ENCODE measurements around the gene NFXL1.

Gene NFXL1

GRCh38 chr4:47914220-47914925 lies at the start of gene NFXL1:
Gene NFXL1 (minus strand): TSS chr4:47914583. CDS start chr4:47914203, 380 bp downstream.
- H2AFZ ChIP-seq (ENCODE audit: low read length, unreplicated experiment), result peak within 1 kb of the TSS; percentile 99
- peaks cover 38% of the 10 kb centered on the region for H3K79me2 ChIP-seq (ENCODE audit: control insufficient read depth, insufficient read depth, low read length, unreplicated experiment)
- peak within 1 kb of the TSS; percentile 90 for H3K4me3 ChIP-seq (ENCODE audit: low read depth, low read length)
- peaks cover 15% of the 10 kb centered on the region for H3K36me3 ChIP-seq (ENCODE audit: insufficient read depth, low read length)
- H3K4me1 ChIP-seq (ENCODE audit: control insufficient read depth, insufficient read depth, low read length, unreplicated experiment), result peaks cover 25% of the 10 kb centered on the region
- H3K27ac ChIP-seq (ENCODE audit: low read depth, low read length), result peak within 1 kb of the TSS; percentile 35
- no peaks in the 10 kb centered on the region for H3K27me3 ChIP-seq (ENCODE audit: insufficient read depth, low read length)

- H3K79me2 ChIP-seq (ENCODE audit: control insufficient read depth, insufficient read depth, low read length, unreplicated experiment), result no peaks in the 10 kb centered on the region
Observed at GRCh38 chr4:47954677-47955076, 40.3 kb upstream of the NFXL1 start.

GRCh38 chr4:47954245-47954644 lies 39.9 kb upstream of the NFXL1 start:
- H2AFZ ChIP-seq (ENCODE audit: low read length, unreplicated experiment), result no peak overlapping the region
- H3K27ac ChIP-seq (ENCODE audit: low read depth, low read length), result no peak overlapping the region
- no peak overlapping the region for H3K4me3 ChIP-seq (ENCODE audit: low read depth, low read length)
- H3K36me3 ChIP-seq (ENCODE audit: insufficient read depth, low read length), result no peaks in the 10 kb centered on the region
- no peaks in the 10 kb centered on the region for H3K79me2 ChIP-seq (ENCODE audit: control insufficient read depth, insufficient read depth, low read length, unreplicated experiment)
- H3K27me3 ChIP-seq (ENCODE audit: insufficient read depth, low read length), result peaks cover 15% of the 10 kb centered on the region; the same call in 1 of the 2 replicates
- H3K4me1 ChIP-seq (ENCODE audit: control insufficient read depth, insufficient read depth, low read length, unreplicated experiment), result no peaks in the 10 kb centered on the region

More at GRCh38 chr4:47954677-47955076, 40.3 kb upstream of the NFXL1 start:
- Histone ChIP-seq H3K4me3 (ENCODE audit: low read depth, low read length) (no peak overlapping the region), H3K4me1 (ENCODE audit: control insufficient read depth, insufficient read depth, low read length, unreplicated experiment) (no peaks in the 10 kb centered on the region), H3K36me3 (ENCODE audit: insufficient read depth, low read length) (no peaks in the 10 kb centered on the region), H2AFZ (ENCODE audit: low read length, unreplicated experiment) (no peak overlapping the region), H3K27me3 (ENCODE audit: insufficient read depth, low read length) (peaks cover 12% of the 10 kb centered on the region; the same call in 1 of the 2 replicates), H3K27ac (ENCODE audit: low read depth, low read length) (no peak overlapping the region)

- Histone ChIP-seq H3K79me2 (ENCODE audit: control insufficient read depth, insufficient read depth, low read length, unreplicated experiment) (no peaks in the 10 kb centered on the region), H3K27ac (ENCODE audit: low read depth, low read length) (no peak overlapping the region)
Observed at GRCh38 chr4:47945930-47946726, 31.7 kb upstream of the NFXL1 start.

GRCh38 chr4:47942081-47942819 lies 27.9 kb upstream of the NFXL1 start:
- Histone ChIP-seq H3K4me1 (ENCODE audit: control insufficient read depth, insufficient read depth, low read length, unreplicated experiment) (peaks cover 3% of the 10 kb centered on the region), H2AFZ (ENCODE audit: low read length, unreplicated experiment) (no peak overlapping the region), H3K4me3 (ENCODE audit: low read depth, low read length) (no peak overlapping the region), H3K36me3 (ENCODE audit: insufficient read depth, low read length) (no peaks in the 10 kb centered on the region), H3K27me3 (ENCODE audit: insufficient read depth, low read length) (peaks cover 7% of the 10 kb centered on the region), H3K79me2 (ENCODE audit: control insufficient read depth, insufficient read depth, low read length, unreplicated experiment) (no peaks in the 10 kb centered on the region), H3K27ac (ENCODE audit: low read depth, low read length) (no peak overlapping the region)

More at GRCh38 chr4:47945930-47946726, 31.7 kb upstream of the NFXL1 start:
- H3K27me3 ChIP-seq (ENCODE audit: insufficient read depth, low read length), result peaks cover 10% of the 10 kb centered on the region; the same call in 1 of the 2 replicates
- H2AFZ ChIP-seq (ENCODE audit: low read length, unreplicated experiment), result no peak overlapping the region
- no peak overlapping the region for H3K4me3 ChIP-seq (ENCODE audit: low read depth, low read length)
- no peaks in the 10 kb centered on the region for H3K36me3 ChIP-seq (ENCODE audit: insufficient read depth, low read length)
- H3K4me1 ChIP-seq (ENCODE audit: control insufficient read depth, insufficient read depth, low read length, unreplicated experiment), result peaks cover 3% of the 10 kb centered on the region

- peaks cover 10% of the 10 kb centered on the region for H3K27me3 ChIP-seq (ENCODE audit: insufficient read depth, low read length)
- H3K36me3 ChIP-seq (ENCODE audit: insufficient read depth, low read length), result no peaks in the 10 kb centered on the region
- H2AFZ ChIP-seq (ENCODE audit: low read length, unreplicated experiment), result no peak overlapping the region
- H3K4me3 ChIP-seq (ENCODE audit: low read depth, low read length), result no peak overlapping the region
- no peak overlapping the region for H3K27ac ChIP-seq (ENCODE audit: low read depth, low read length)
- peaks cover 3% of the 10 kb centered on the region for H3K4me1 ChIP-seq (ENCODE audit: control insufficient read depth, insufficient read depth, low read length, unreplicated experiment)
- H3K79me2 ChIP-seq (ENCODE audit: control insufficient read depth, insufficient read depth, low read length, unreplicated experiment), result no peaks in the 10 kb centered on the region
Observed at GRCh38 chr4:47939456-47939855, 25.1 kb upstream of the NFXL1 start.

- no peaks in the 10 kb centered on the region for H3K79me2 ChIP-seq (ENCODE audit: control insufficient read depth, insufficient read depth, low read length, unreplicated experiment)
- H3K4me1 ChIP-seq (ENCODE audit: control insufficient read depth, insufficient read depth, low read length, unreplicated experiment), result peaks cover 4% of the 10 kb centered on the region
- H3K4me3 ChIP-seq (ENCODE audit: low read depth, low read length), result no peak overlapping the region
- H2AFZ ChIP-seq (ENCODE audit: low read length, unreplicated experiment), result no peak overlapping the region
- peaks cover 10% of the 10 kb centered on the region for H3K27me3 ChIP-seq (ENCODE audit: insufficient read depth, low read length)
- H3K27ac ChIP-seq (ENCODE audit: low read depth, low read length), result no peak overlapping the region
- no peaks in the 10 kb centered on the region for H3K36me3 ChIP-seq (ENCODE audit: insufficient read depth, low read length)
Observed at GRCh38 chr4:47936336-47936735, 22.0 kb upstream of the NFXL1 start.

GRCh38 chr4:47933840-47934239 lies 19.5 kb upstream of the NFXL1 start:
- Histone ChIP-seq H3K27ac (ENCODE audit: low read depth, low read length) (no peak overlapping the region), H3K4me1 (ENCODE audit: control insufficient read depth, insufficient read depth, low read length, unreplicated experiment) (peaks cover 12% of the 10 kb centered on the region), H3K79me2 (ENCODE audit: control insufficient read depth, insufficient read depth, low read length, unreplicated experiment) (no peaks in the 10 kb centered on the region), H3K4me3 (ENCODE audit: low read depth, low read length) (no peak overlapping the region), H3K27me3 (ENCODE audit: insufficient read depth, low read length) (peaks cover 9% of the 10 kb centered on the region; the same call in 1 of the 2 replicates), H3K36me3 (ENCODE audit: insufficient read depth, low read length) (no peaks in the 10 kb centered on the region), H2AFZ (ENCODE audit: low read length, unreplicated experiment) (no peak overlapping the region)

GRCh38 chr4:47930971-47931804 lies 16.8 kb upstream of the NFXL1 start:
- Histone ChIP-seq H3K27ac (ENCODE audit: low read depth, low read length) (peak overlapping the region; percentile 38), H3K27me3 (ENCODE audit: insufficient read depth, low read length) (peaks cover 10% of the 10 kb centered on the region; the same call in 1 of the 2 replicates), H3K79me2 (ENCODE audit: control insufficient read depth, insufficient read depth, low read length, unreplicated experiment) (no peaks in the 10 kb centered on the region), H3K36me3 (ENCODE audit: insufficient read depth, low read length) (no peaks in the 10 kb centered on the region), H2AFZ (ENCODE audit: low read length, unreplicated experiment) (no peak overlapping the region), H3K4me3 (ENCODE audit: low read depth, low read length) (0 out of 2 replicates have a peak overlapping the region, but pooled peaks have one; percentile 18), H3K4me1 (ENCODE audit: control insufficient read depth, insufficient read depth, low read length, unreplicated experiment) (peaks cover 17% of the 10 kb centered on the region)

Measured in ACC112 (cell line).